B cell (primary cell): Measurements from ENCODE around the gene TAS2R20. TPM values are rescaled to one million over a fixed set of nuclear protein-coding genes. Genes with fewer than 3 reads are reported as not detected.

Source experiments
- ATAC-seq: fragments of 200-7000 bp; cut with Tn5 transposase; one replicate; pipeline ENCODE4 v1.10.0; 2021; ENCODE audit warnings: low read depth, mild to moderate bottlenecking, moderate number of reproducible peaks, moderate library complexity
- CTCF ChIA-PET: fragments of 350-600 bp; sonication (Branson Sonifier 250); formaldehyde crosslinking; loops from one replicate; lab custom pipeline; 2021; ENCODE audit warnings: antibody characterized with exemption, inconsistent platforms; lab: Charles Lee
- POLR2A ChIA-PET: fragments of 350-600 bp; sonication (Branson Sonifier 250); formaldehyde crosslinking; loops from one replicate; lab custom pipeline; 2021; ENCODE audit warnings: antibody characterized with exemption; lab: Charles Lee
- DNase-seq: peaks from one replicate; pipeline ENCODE4 v3.0.0; 2013
- H2AFZ ChIP-seq: 2 replicates; pipeline ENCODE4 v1.6.1; 2012; ENCODE audit warnings: mild to moderate bottlenecking, low read depth, low read length; ENCODE audit not compliant: insufficient read depth, poor library complexity, severe bottlenecking
- H3K27ac ChIP-seq, 2 donors: 1 replicate in 1 of 2; 2 replicates in 1 of 2; pipeline ENCODE4 v1.5.1; 2012 to 2013; ENCODE audit warnings: low read length in 2 of 2, mild to moderate bottlenecking in 2 of 2, moderate library complexity in 1 of 2
- H3K27me3 ChIP-seq, 4 experiments: fragments of 200-600 bp in 1 of 4; sonication (generic) in 1 of 4; replicated peaks in 1 of 4; 1 replicate in 2 of 4; 2 replicates in 2 of 4; pipeline versions ENCODE4 v1.6.1 to v1.7.0; 2013 to 2016; ENCODE audit warnings: low read length in 3 of 4, mild to moderate bottlenecking in 2 of 4, mixed read lengths in 1 of 4, moderate library complexity in 1 of 4; ENCODE audit not compliant: insufficient read depth in 4 of 4, control insufficient read depth in 3 of 4; ENCODE audit errors: control extremely low read depth in 1 of 4
- H3K36me3 ChIP-seq, 2 experiments: replicated peaks in 1 of 2; 1 replicate in 1 of 2; 2 replicates in 1 of 2; pipeline versions ENCODE4 v1.6.1 to v1.7.1; 2013; ENCODE audit warnings: low read length in 1 of 2; ENCODE audit not compliant: insufficient read depth in 2 of 2, control insufficient read depth in 1 of 2; ENCODE audit errors: control extremely low read depth in 1 of 2, extremely low read depth in 1 of 2
- H3K4me1 ChIP-seq, 2 donors: fragments of 200-600 bp in 1 of 2; sonication (generic) in 1 of 2; 1 replicate in 1 of 2; 2 replicates in 1 of 2; pipeline versions ENCODE4 v1.5.1 to v1.6.1; 2013 to 2017; ENCODE audit warnings: low read length in 2 of 2; ENCODE audit not compliant: control insufficient read depth in 2 of 2, insufficient read depth in 2 of 2
- H3K4me2 ChIP-seq: replicated peaks from 2 replicates; pipeline ENCODE3; 2012; ENCODE audit warnings: mild to moderate bottlenecking, low read depth, low read length; ENCODE audit not compliant: poor library complexity, severe bottlenecking
- H3K4me3 ChIP-seq, 5 experiments: fragments of 200-600 bp in 1 of 5; sonication (generic) in 1 of 5; 1 replicate in 3 of 5; 2 replicates in 2 of 5; pipeline versions ENCODE4 v1.5.1 to v1.7.0; 2011 to 2016; ENCODE audit warnings: low read length in 4 of 5, mild to moderate bottlenecking in 4 of 5, low read depth in 2 of 5, control low read depth in 1 of 5, moderate library complexity in 1 of 5; ENCODE audit not compliant: insufficient read depth in 1 of 5; ENCODE audit errors: control extremely low read depth in 1 of 5, extremely low read depth in 1 of 5
- H3K79me2 ChIP-seq: fragments of 200-600 bp; sonication (generic); one replicate; pipeline ENCODE4 v1.6.0; 2016; ENCODE audit warnings: low read length; ENCODE audit not compliant: control insufficient read depth, insufficient read depth
- H3K9ac ChIP-seq: fragments of 200-600 bp; sonication (generic); 2 replicates; pipeline ENCODE4 v1.6.1; 2017; ENCODE audit warnings: mild to moderate bottlenecking, low read length, moderate library complexity
- H3K9me3 ChIP-seq, 3 donors: one replicate each; pipeline versions ENCODE4 v1.6.1 to v1.7.1; 2013; ENCODE audit warnings: low read length in 2 of 3; ENCODE audit not compliant: control insufficient read depth in 2 of 3, insufficient read depth in 1 of 3; ENCODE audit errors: control extremely low read depth in 1 of 3
- H4K20me1 ChIP-seq: 2 replicates; pipeline ENCODE4 v1.6.0; 2012; ENCODE audit warnings: mild to moderate bottlenecking, low read length; ENCODE audit not compliant: insufficient read depth, control insufficient read depth, poor library complexity, severe bottlenecking
- H3K27ac Mint-ChIP-seq: one replicate; pipeline ENCODE4 v1.8.0; 2021; ENCODE audit warnings: mixed read lengths
- H3K27me3 Mint-ChIP-seq: one replicate; pipeline ENCODE4 v1.8.0; 2021; ENCODE audit warnings: mixed read lengths
- H3K4me1 Mint-ChIP-seq: one replicate; pipeline ENCODE4 v1.8.0; 2021; ENCODE audit warnings: mixed read lengths
- H3K4me3 Mint-ChIP-seq: one replicate; pipeline ENCODE4 v1.8.0; 2021; ENCODE audit warnings: mixed read lengths
- H3K9me3 Mint-ChIP-seq: one replicate; pipeline ENCODE4 v1.8.0; 2022; ENCODE audit warnings: mixed read lengths; ENCODE audit not compliant: insufficient read depth
- EZH2 ChIP-seq: IDR thresholded peaks from 2 replicates; pipeline ENCODE4 v1.6.1; 2012; ENCODE audit warnings: borderline replicate concordance, low read depth, mild to moderate bottlenecking, moderate library complexity, low read length; ENCODE audit not compliant: insufficient read depth, poor library complexity, severe bottlenecking
- WGBS: methylation state at CpG from one replicate; pipeline ENCODE4 v1.1.5; 2013; ENCODE audit warnings: missing lambda C conversion rate; ENCODE audit not compliant: insufficient coverage; 5-methylcytosine and 5-hydroxymethylcytosine counted together
- intact Hi-C: fragments of 100-400 bp; cut with micrococcal nuclease; formaldehyde crosslinking; loops from one replicate; pipeline ENCODE4 v1.10.0; 2022
- polyA plus RNA-seq: library from polyadenylated mRNA; depleted of rRNA; stranded (reverse); fragments of >200 nt; gene quantifications from 2 replicates; pipeline ENCODE4 v1.2.3, GENCODE V29; 2012
- total RNA-seq, 2 donors: library from RNA; stranded (reverse); fragments of 120-200 nt in 1 of 2; gene quantifications; 1 replicate in 1 of 2; 2 replicates in 1 of 2; pipeline versions ENCODE4 v1.2.3 to v1.2.4, GENCODE V29; 2013 to 2022

Gene TAS2R20
- total and polyA plus RNA-seq, 2 donors (not counting 1 experiment from before 2014, with no cell fraction given), result 1.0 to 4.0 TPM

- no peaks in the 10 kb centered on the region for H3K79me2 ChIP-seq
- no peaks in the 10 kb centered on the region for H3K9me3 ChIP-seq
- Mint-ChIP-seq H3K4me3 (no peak overlapping the region), H3K27me3 (no peaks in the 10 kb centered on the region), H3K4me1 (peaks cover 3% of the 10 kb centered on the region), H3K9me3 (no peaks in the 10 kb centered on the region), H3K27ac (no peak overlapping the region)
- H3K4me1 ChIP-seq, result no peaks in the 10 kb centered on the region
- peaks cover 0 to 2% of the 10 kb centered on the region in 2 experiments for H3K36me3 ChIP-seq
- H4K20me1 ChIP-seq, result peaks cover under 1% of the 10 kb centered on the region
- intact Hi-C loops, result no loop called here
- TF ChIP-seq EZH2, result no peak
- H3K9ac ChIP-seq, result no peak overlapping the region
- POLR2A ChIA-PET, result no interaction called here
- no peak for DNase-seq
- H3K4me2 ChIP-seq, result no peak overlapping the region
- H3K4me3 ChIP-seq, result no peak overlapping the region
- CTCF ChIA-PET, result no interaction called here
- no peak overlapping the region for H2AFZ ChIP-seq
- no peak for ATAC-seq
- WGBS, result 91% methylated on average over 8 of the region's 15 CpGs
- H3K27ac ChIP-seq, result no peak overlapping the region
- H3K27me3 ChIP-seq, result no peaks in the 10 kb centered on the region
Measured at GRCh38 chr12:10968765-10969456, 29.2 kb downstream of the TAS2R20 start.

- no peaks in the 10 kb centered on the region for H3K9me3 ChIP-seq
- no peak for ATAC-seq
- ChIA-PET CTCF (no interaction called here), POLR2A (no interaction called here)
- no peak overlapping the region for H3K9ac ChIP-seq
- no peak for TF ChIP-seq EZH2
- no peak overlapping the region for H3K4me2 ChIP-seq
- DNase-seq, result no peak
- no peaks in the 10 kb centered on the region for H3K79me2 ChIP-seq
- Mint-ChIP-seq H3K9me3 (no peaks in the 10 kb centered on the region), H3K4me1 (peaks cover 3% of the 10 kb centered on the region), H3K4me3 (no peak overlapping the region), H3K27ac (no peak overlapping the region), H3K27me3 (no peaks in the 10 kb centered on the region)
- H3K4me1 ChIP-seq, result no peaks in the 10 kb centered on the region
- H2AFZ ChIP-seq, result no peak overlapping the region
- H3K27me3 ChIP-seq, result no peaks in the 10 kb centered on the region
- no peaks in the 10 kb centered on the region for H4K20me1 ChIP-seq
- intact Hi-C loops, result no loop called here
- 100% methylated on average over 1 of the region's 2 CpGs for WGBS
- H3K27ac ChIP-seq, result no peak overlapping the region
- H3K4me3 ChIP-seq, result no peak overlapping the region
- H3K36me3 ChIP-seq, result no peaks in the 10 kb centered on the region
Measured at GRCh38 chr12:10967409-10967808, 30.7 kb downstream of the TAS2R20 start.
